HL-60 (cell line): ENCODE results near the gene ZCWPW1.

Experiments used
- DNase-seq, 2 experiments: peaks; one replicate each; pipeline ENCODE4 v3.0.0-alpha.2; 2010 to 2020; ENCODE audit warnings: low read depth in 1 of 2, low spot score in 1 of 2
- H3K27ac ChIP-seq: fragments of 250-450 bp; sonication (Bioruptor Pico); replicated peaks from 2 replicates; pipeline ENCODE4 v1.5.1; 2020; ENCODE audit warnings: mild to moderate bottlenecking, moderate library complexity
- H3K27me3 ChIP-seq: fragments of 250-450 bp; sonication (Bioruptor Pico); 2 replicates; pipeline ENCODE4 v1.5.1; 2021; ENCODE audit warnings: mild to moderate bottlenecking, moderate library complexity; ENCODE audit not compliant: insufficient read depth, poor library complexity, severe bottlenecking
- H3K4me3 ChIP-seq: replicated peaks from 2 replicates; pipeline ENCODE4 v1.5.1; 2011; ENCODE audit warnings: mild to moderate bottlenecking, control low read depth, low read length; ENCODE audit not compliant: insufficient read depth
- CTCF ChIP-seq: IDR thresholded peaks from one replicate; pipeline ENCODE4 v1.5.1; 2011; ENCODE audit warnings: low read length, control low read depth, inconsistent platforms; ENCODE audit not compliant: insufficient read depth
- GABPA ChIP-seq: IDR thresholded peaks from 2 replicates; pipeline ENCODE4 v1.6.1; 2012; ENCODE audit warnings: low read depth
- POLR2AphosphoS5 ChIP-seq: IDR thresholded peaks from 2 replicates; pipeline ENCODE4 v1.6.1; 2012; ENCODE audit warnings: low read depth
- REST ChIP-seq: IDR thresholded peaks from 2 replicates; pipeline ENCODE4 v1.6.1; 2012; ENCODE audit warnings: low read depth; ENCODE audit not compliant: insufficient replicate concordance
- SPI1 ChIP-seq: IDR thresholded peaks from 2 replicates; pipeline ENCODE4 v1.6.1; 2012; ENCODE audit warnings: low read depth, mild to moderate bottlenecking, borderline replicate concordance

The ZCWPW1 gene

GRCh38 chr7:100358857-100359212 is 69.7 kb downstream of the ZCWPW1 start:
- TF ChIP-seq SPI1 = no peak
- no peak for TF ChIP-seq CTCF
- TF ChIP-seq GABPA = no peak
- no peak for TF ChIP-seq REST
- no peak for TF ChIP-seq POLR2AphosphoS5
- Histone ChIP-seq H3K27ac (no peak overlapping the region; the same call in 1 of the 2 replicates), H3K27me3 (no peaks in the 10 kb centered on the region), H3K4me3 (no peak overlapping the region)
- DNase-seq = no peak

- TF ChIP-seq SPI1 (peak; percentile 11; the same call in 1 of the 2 replicates), REST (no peak), POLR2AphosphoS5 (no peak), CTCF (no peak)
- DNase-seq = no peak
- no peak within 1 kb of the TSS for H3K4me3 ChIP-seq
- peak within 1 kb of the TSS; percentile 75 for H3K27ac ChIP-seq
- no peaks in the 10 kb centered on the region for H3K27me3 ChIP-seq
Observed at GRCh38 chr7:100358027-100358856, 70.3 kb downstream of the ZCWPW1 start, which contains the start of gene PILRB. Gene PILRB, plus strand, starts transcription at chr7:100358117. Its CDS starts 186 bp downstream, at chr7:100358303.

GRCh38 chr7:100357131-100357561 is 71.4 kb downstream of the ZCWPW1 start:
- Histone ChIP-seq H3K27ac (peak overlapping the region; percentile 75), H3K27me3 (no peaks in the 10 kb centered on the region), H3K4me3 (no peak overlapping the region)
- DNase-seq = no peak
- TF ChIP-seq CTCF (no peak), REST (no peak), SPI1 (no peak), GABPA (no peak), POLR2AphosphoS5 (no peak)
